Endothelial cell (in vitro differentiated cells): ENCODE results near the gene CCNT2. TPM values are rescaled to one million over a fixed set of nuclear protein-coding genes. Genes with fewer than 3 reads are reported as not detected.
A peak's percentile ranks its signal among the peaks of the same experiment; 100 is the strongest.

ENCODE experiments used
- DNase-seq: peaks from one replicate; pipeline ENCODE4 v3.0.0; 2021; ENCODE audit warnings: low spot score
- H3K27ac Mint-ChIP-seq: one replicate; pipeline ENCODE4 v1.8.0; 2021; ENCODE audit warnings: mixed read lengths, inconsistent platforms; ENCODE audit not compliant: unreplicated experiment
- H3K27me3 Mint-ChIP-seq: one replicate; pipeline ENCODE4 v1.8.0; 2021; ENCODE audit warnings: mild to moderate bottlenecking, moderate library complexity, mixed read lengths, inconsistent platforms; ENCODE audit not compliant: unreplicated experiment
- H3K36me3 Mint-ChIP-seq: one replicate; pipeline ENCODE4 v1.8.0; 2021; ENCODE audit warnings: mild to moderate bottlenecking, low read depth, mixed read lengths, inconsistent platforms; ENCODE audit not compliant: unreplicated experiment
- H3K4me1 Mint-ChIP-seq: one replicate; pipeline ENCODE4 v1.8.0; 2021; ENCODE audit warnings: mild to moderate bottlenecking, mixed read lengths, inconsistent platforms; ENCODE audit not compliant: unreplicated experiment
- H3K4me3 Mint-ChIP-seq: one replicate; pipeline ENCODE4 v1.8.0; 2021; ENCODE audit warnings: mild to moderate bottlenecking, mixed read lengths, inconsistent platforms; ENCODE audit not compliant: unreplicated experiment
- H3K9me3 Mint-ChIP-seq: one replicate; pipeline ENCODE4 v1.8.0; 2021; ENCODE audit warnings: mixed read lengths, inconsistent platforms; ENCODE audit not compliant: unreplicated experiment
- CTCF ChIP-seq: fragments of 200-600 bp; sonication (generic); IDR thresholded peaks from one replicate; pipeline ENCODE4 v1.5.0; 2021; ENCODE audit warnings: antibody characterized with exemption; ENCODE audit not compliant: unreplicated experiment
- total RNA-seq: library from RNA; stranded (reverse); fragmentation: NEBNext Ultra II Directional; extraction: Animal tissue kit (Norgen Biotek cat#: 25700); gene quantifications from one replicate; pipeline ENCODE4 v1.2.1, GENCODE V29; 2021; ENCODE audit not compliant: unreplicated experiment

Gene CCNT2
- total RNA-seq, 1 donor from 2014 or later = 49.5 TPM

GRCh38 chr2:134980639-134981038 lies 62.0 kb downstream of the CCNT2 start:
- peaks cover 6% of the 10 kb centered on the region for H3K4me1 Mint-ChIP-seq
- peaks cover 7% of the 10 kb centered on the region for H3K9me3 Mint-ChIP-seq
- peaks cover 9% of the 10 kb centered on the region for H3K27me3 Mint-ChIP-seq
- no peak overlapping the region for H3K4me3 Mint-ChIP-seq
- DNase-seq = no peak
- H3K36me3 Mint-ChIP-seq = peaks cover 15% of the 10 kb centered on the region
- no peak overlapping the region for H3K27ac Mint-ChIP-seq
- no peak for TF ChIP-seq CTCF

GRCh38 chr2:134982603-134983002 lies 64.0 kb downstream of the CCNT2 start:
- Mint-ChIP-seq H3K9me3 (peaks cover 7% of the 10 kb centered on the region), H3K36me3 (peaks cover 10% of the 10 kb centered on the region), H3K4me3 (no peak overlapping the region), H3K4me1 (peaks cover 3% of the 10 kb centered on the region), H3K27ac (no peak overlapping the region), H3K27me3 (peaks cover 8% of the 10 kb centered on the region)
- DNase-seq = no peak
- TF ChIP-seq CTCF = no peak

DNA sequence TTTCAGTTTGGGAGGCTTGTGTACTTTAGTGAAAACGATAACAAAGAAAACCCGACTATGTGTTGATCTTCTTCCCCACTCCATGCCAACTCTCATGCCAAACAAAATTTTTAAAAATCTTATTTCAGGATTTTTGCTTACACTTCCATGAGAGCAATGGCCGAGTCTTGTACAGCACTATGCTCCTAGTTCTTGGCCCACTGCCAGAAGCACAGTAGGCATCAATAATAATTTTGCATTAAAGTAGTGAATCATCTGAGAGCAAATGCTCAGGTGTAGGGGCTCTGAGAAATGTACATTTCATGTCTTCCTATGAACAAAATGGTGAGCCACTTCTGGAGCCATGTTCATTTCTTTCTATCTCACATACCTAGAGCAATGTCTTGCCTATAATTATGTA lies 66.4 kb downstream of the CCNT2 start:
- Mint-ChIP-seq H3K27me3 (peaks cover 4% of the 10 kb centered on the region), H3K36me3 (peaks cover 6% of the 10 kb centered on the region), H3K9me3 (peaks cover 7% of the 10 kb centered on the region), H3K4me3 (no peak overlapping the region), H3K4me1 (no peaks in the 10 kb centered on the region), H3K27ac (no peak overlapping the region)
- no peak for DNase-seq
- no peak for TF ChIP-seq CTCF

- H3K36me3 Mint-ChIP-seq = peaks cover 3% of the 10 kb centered on the region
- no peak overlapping the region for H3K4me3 Mint-ChIP-seq
- no peak for DNase-seq
- no peak overlapping the region for H3K27ac Mint-ChIP-seq
- no peaks in the 10 kb centered on the region for H3K4me1 Mint-ChIP-seq
- H3K9me3 Mint-ChIP-seq = peaks cover 2% of the 10 kb centered on the region
- H3K27me3 Mint-ChIP-seq = peaks cover 3% of the 10 kb centered on the region
- TF ChIP-seq CTCF = peak; percentile 31
Measured at GRCh38 chr2:134988994-134989605, 70.5 kb downstream of the CCNT2 start.

GRCh38 chr2:134999521-134999920 lies 80.9 kb downstream of the CCNT2 start:
- no peak overlapping the region for H3K4me3 Mint-ChIP-seq
- H3K27me3 Mint-ChIP-seq = no peaks in the 10 kb centered on the region
- DNase-seq = no peak
- no peak overlapping the region for H3K27ac Mint-ChIP-seq
- H3K9me3 Mint-ChIP-seq = no peaks in the 10 kb centered on the region
- H3K4me1 Mint-ChIP-seq = no peaks in the 10 kb centered on the region
- no peak for TF ChIP-seq CTCF
- H3K36me3 Mint-ChIP-seq = no peaks in the 10 kb centered on the region
